GM10847 (cell line): ENCODE data around the gene SGTB.

Source experiments
- POLR2A ChIP-seq: IDR thresholded peaks from 2 replicates; pipeline ENCODE4 v1.6.1; 2011; ENCODE audit not compliant: insufficient read length; ENCODE audit errors: extremely low read depth

Gene SGTB

GRCh38 chr5:65742565-65743231, 20.8 kb upstream of the SGTB start:
- TF ChIP-seq POLR2A: no peak

- TF ChIP-seq POLR2A: no peak
These were observed 17.3 kb upstream of the SGTB start for GRCh38 chr5:65739162-65739561.

DNA sequence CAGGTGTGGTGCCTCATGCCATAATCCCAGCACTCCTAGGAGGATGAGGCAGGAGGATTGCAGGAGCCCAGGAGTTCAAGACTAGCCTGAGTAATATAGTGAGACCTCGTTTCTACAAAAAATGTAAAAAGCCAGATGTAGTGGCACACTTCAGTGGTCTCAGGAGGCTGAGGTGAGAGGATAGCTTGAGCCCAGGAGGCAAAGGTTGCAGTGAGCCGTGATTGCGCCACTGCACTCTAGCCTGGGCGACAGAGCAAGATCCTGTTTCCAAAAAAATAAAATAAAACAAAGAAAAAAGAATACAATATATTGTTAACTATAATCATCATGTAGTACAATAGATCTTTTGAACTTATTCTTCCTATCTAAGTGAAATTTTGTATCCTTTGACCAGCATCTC, 16.4 kb upstream of the SGTB start:
- TF ChIP-seq POLR2A: no peak

DNA sequence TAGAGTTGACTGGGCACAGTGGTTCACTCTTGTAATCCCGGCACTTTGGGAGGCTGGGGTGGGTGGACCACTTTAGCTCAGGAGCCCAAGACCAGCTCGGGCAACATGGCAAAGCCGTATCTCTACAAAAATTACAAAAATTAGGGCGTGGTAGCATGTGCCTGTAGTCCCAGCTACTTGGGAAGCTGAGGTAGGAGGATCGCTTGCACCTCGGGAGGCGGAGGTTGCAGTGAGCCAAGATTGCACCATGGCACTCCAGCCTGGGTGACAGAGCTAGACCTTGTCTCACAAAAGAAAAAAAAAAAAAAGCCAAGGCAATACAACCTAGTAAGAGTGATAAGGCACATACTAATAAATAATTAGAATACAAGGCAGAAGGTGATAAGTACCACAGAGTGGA, 15.9 kb upstream of the SGTB start:
- TF ChIP-seq POLR2A: no peak

- TF ChIP-seq POLR2A: no peak
These were observed 14.1 kb upstream of the SGTB start for GRCh38 chr5:65736011-65736410.

- no peak for TF ChIP-seq POLR2A
These were observed 13.0 kb upstream of the SGTB start for GRCh38 chr5:65734921-65735320.

DNA sequence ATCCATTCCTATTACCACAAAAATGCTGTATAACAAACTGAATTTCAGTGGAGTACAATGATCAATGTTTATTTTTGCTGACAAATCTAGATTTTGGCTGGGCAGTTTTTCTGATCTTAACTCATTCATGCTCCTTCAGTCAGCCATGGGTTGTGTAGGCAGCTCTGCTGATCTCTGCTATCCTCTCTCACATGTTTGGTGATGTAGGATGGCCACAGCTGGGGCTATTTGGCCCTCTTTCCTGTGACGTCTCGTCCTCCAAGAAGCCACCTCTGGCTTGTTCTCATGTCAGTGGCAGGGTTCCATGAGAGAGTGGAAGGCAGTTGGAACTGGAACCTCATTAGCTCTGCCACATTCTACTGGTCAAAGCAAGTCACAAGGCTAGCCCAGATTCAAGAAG, 9.0 kb upstream of the SGTB start:
- no peak for TF ChIP-seq POLR2A

DNA sequence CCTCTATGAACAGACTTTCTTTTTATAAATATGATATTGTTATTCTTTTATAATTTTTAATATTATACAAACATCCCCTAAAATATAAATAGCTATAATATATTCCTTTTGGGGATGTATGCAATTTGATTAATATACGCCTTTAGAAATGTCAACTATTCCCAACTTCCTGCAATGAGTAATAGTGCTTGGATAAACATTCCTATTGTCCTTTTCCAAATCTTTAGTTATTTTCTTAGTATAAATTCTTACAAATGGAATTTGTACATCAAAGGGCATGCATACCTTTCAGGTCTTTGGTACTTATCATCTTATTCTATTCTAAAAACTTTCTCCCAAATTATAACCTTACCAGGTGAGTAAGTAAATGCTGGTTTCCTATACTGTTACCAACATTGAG, 6.3 kb upstream of the SGTB start:
- no peak for TF ChIP-seq POLR2A

GRCh38 chr5:65727491-65728156, 5.7 kb upstream of the SGTB start:
- no peak for TF ChIP-seq POLR2A

DNA sequence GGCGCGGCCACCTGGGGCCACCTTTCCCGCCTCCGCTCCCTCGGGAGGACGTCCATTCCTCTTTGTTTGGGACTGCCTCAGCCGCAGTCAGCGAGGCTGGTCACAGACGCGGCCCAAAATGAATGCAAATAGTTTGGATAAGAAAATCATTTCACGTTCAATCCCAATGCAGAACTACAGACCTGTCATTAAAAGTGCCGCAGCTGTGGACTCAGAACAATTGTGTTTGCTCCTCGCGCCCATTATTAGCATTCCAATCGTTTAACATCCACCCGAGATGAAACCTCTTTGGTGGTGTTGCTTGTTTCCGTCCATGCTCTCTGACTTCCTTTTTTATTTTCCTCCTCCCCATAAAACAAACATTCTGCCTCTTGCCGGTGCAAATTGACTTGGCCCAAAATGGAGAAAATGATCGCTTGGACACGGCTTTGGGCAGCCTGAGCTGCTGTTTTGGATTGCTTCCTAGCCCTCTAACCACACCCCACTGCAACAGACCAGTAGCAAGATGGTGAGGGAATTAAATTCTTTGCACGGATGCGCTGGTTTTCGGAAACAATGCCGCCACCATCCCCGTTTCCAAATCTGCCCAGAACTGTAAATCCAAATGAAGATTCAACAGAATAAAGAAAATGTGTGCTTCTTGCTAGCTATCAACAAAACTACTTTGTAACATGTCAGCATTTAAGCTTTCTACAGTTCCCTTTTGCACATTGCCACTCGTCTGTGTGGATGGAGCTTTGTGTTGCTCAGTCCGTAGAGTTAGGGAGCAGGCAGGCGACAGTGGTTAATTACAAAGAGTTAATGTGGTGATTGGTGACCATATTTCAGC, 880 bp upstream of the SGTB start:
- no peak for TF ChIP-seq POLR2A

DNA sequence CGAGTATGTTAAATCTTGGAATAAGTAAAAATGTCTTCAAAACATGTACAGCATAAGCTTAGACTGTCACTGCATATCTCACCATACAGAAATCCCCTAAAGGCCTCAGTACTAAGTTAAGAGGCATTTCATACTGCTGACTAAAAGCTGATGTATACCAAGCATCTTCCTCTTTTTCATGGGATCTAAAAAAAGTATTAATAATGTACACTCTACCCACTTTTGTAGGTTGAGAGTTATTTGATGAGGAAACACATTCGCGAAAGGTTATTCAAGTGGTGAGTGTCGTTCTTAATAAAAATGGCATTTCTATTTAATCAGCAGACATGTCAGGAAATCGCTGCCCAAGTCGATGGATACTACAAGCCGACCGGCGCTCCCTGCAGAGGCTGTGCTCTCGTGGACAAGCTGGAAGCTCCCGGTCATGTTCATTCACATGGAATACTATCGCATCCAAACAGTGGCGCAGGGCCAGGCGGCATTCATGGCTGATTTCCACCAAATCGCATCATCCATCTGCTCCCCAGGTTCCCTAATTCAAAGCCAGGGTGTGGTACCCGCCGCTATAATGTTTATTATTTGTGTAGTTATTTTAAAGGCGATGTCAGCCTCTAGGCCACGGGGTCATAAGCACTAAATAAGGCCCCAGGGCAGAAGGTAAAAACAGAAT, 724 bp downstream of the SGTB start:
- TF ChIP-seq POLR2A: no peak

GRCh38 chr5:65718576-65719310, 3.2 kb downstream of the SGTB start:
- no peak for TF ChIP-seq POLR2A

DNA sequence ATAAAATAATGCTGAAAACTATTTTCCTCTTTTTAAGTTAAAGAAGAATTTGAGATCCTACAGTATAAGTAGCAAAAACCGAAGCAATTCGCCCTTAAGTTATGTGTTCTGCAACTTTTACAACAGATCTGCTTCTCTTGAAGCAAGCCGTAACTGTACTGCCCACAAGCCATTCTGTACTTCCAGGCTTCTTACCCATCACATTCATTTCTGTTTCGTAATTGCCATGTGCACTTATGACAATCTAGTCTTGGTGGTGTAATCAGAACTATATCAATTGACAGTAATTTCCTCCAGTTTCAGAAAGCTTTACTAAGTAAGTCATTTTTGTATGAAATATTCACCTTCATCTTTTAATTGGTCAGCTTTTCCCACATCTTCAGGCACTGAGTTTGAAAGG, 13.8 kb downstream of the SGTB start:
- TF ChIP-seq POLR2A: no peak

GRCh38 chr5:65707663-65708062, 14.2 kb downstream of the SGTB start:
- no peak for TF ChIP-seq POLR2A
